GM18868 (cell line): ENCODE measurements around the gene NNMT.
A peak's percentile ranks its signal among the peaks of the same experiment; 100 is the strongest.
"Not testable (repeated sequence)": the region's sequence is repeated elsewhere in the genome, so short reads cannot be mapped to it uniquely, and the experiment has no call there.

ENCODE experiments used
- ATAC-seq: cut with Tn5 transposase; IDR thresholded peaks from one replicate; pipeline ENCODE4 v1.9.1; 2021; ENCODE audit warnings: mild to moderate bottlenecking, moderate library complexity; ENCODE audit not compliant: unreplicated experiment

The NNMT gene

DNA sequence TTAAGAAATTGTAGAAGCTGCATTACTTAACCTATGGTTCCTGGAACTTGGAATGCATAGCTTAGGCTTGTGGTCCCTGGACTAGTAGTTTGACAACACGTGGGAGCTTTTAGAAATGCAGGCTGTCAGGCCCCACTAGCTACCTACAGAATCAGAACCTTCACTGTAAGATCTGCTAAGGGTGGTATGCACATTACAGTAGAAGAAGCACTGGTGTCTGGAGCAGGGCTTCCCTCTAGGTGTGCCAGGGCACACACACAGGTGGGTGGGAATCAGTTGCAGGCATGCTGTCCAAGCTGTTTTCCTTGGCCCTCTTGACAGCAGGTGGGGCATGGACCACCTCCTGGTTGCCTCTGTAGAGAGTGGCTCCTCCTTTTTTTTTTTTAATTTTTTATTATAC is 8.8 kb downstream of the NNMT start:
- ATAC-seq = no peak

DNA sequence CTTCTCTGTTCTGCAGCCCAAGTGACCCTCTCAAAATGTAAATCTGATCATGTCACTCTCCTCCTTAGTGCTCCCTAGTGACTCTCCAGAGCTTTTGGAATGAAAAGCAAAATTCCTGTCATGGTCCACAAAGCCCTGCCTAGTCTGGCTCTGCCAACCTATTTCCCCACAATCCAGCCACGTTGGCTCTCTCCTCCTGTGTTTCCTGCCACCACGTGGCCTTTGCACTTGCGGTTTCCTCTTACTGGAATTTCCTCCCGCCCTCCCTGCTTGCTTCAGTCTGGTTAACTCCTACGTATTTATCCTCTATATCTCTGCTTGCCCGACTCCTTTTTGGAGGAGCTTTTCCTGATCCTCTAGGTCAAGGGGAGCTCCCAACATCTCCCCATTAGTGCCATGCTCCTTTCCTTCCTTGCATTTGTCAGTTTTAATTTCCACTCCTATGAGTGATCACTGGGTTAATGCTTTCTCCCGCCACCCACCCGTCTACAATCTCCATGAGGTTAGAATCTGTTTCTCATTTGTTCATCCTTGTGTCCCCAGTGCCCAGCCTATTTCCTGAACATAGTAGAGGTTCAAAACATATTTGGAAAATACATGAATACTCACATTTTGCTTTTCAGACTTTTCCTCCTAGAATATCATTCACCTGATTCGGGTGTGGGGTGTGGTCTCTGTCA is 11.5 kb downstream of the NNMT start:
- ATAC-seq = no peak

DNA sequence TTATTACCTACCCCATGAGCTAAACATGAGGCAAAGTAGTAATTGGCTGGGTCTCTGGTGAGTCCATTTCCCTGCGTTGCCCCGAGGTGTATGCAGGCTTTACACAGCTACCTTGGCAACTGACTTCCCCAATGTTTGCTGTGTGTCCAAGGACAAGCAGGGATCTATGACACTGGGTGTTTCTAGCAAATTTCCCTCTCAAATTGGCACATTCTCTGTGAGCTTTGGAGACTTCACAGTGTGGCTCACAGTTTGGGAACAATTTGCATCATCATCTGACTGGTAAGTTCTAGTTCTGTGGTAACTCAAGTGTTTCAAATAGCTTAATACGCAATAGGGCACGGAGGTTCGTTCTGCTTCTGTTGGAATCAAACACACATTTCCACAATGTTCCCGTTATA is 12.5 kb downstream of the NNMT start:
- no peak for ATAC-seq

DNA sequence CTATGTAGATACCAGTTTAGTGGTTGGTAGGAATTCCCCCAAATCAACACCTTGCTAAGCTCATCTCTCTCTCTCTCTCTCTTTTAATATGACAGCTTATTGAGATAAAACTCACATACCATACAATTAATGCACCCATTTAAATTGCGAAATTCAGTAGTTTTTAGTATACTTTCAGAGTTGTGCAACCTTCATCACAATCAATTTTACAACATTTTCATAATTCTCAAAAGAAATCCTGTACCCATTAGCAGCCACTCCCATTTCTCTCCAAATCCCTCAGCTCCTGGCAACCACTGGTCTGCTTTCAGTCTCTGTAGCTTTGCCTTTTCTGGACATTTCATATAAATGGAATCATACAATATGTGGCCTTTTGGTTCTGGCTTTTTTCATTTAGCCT is 13.3 kb downstream of the NNMT start:
- no peak for ATAC-seq

DNA sequence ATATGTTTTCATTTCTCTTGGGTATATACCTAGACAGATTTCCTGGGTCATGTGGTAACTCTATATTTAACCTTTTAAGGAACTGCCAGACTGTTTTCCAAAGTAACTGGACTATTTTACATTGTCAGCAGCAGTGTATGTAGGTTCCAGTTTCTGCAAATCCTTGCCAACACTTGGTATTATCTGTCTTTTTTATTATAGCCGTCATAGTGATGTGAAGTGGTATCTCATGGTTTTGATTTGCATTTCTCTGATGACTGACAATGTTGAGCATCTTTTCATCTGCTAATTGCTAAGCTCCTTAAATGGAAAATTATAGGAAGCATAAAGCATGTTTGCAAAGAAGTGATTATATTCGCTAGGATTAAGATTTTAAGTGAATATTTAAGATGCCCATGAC is 13.9 kb downstream of the NNMT start:
- no peak for ATAC-seq

DNA sequence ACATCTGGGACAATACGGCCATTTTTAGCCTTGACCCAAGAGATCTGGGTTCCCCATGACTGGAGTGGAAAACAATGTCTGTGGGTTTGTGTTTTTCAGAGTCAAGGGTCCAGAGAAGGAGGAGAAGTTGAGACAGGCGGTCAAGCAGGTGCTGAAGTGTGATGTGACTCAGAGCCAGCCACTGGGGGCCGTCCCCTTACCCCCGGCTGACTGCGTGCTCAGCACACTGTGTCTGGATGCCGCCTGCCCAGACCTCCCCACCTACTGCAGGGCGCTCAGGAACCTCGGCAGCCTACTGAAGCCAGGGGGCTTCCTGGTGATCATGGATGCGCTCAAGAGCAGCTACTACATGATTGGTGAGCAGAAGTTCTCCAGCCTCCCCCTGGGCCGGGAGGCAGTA is 15.7 kb downstream of the NNMT start:
- no peak for ATAC-seq

DNA sequence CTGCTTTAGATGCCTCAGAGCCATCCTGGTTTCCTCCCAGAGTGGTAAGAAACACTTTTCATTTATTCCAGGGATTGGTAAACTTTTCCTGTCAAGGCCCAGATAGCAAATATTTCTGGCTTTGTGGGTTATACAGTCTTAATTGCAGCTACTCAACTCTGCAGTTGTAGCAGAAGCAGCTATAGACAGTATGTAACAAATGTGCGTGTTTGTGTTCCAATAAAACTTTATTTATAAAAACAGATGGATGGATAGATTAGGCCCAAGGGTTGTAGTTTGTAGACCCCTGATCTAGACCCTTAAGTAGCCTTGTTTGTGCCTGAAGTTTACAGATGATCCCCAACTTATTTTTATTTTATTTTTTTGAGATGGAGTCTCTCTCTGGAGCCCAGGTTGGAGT is 17.9 kb downstream of the NNMT start:
- ATAC-seq = no peak

DNA sequence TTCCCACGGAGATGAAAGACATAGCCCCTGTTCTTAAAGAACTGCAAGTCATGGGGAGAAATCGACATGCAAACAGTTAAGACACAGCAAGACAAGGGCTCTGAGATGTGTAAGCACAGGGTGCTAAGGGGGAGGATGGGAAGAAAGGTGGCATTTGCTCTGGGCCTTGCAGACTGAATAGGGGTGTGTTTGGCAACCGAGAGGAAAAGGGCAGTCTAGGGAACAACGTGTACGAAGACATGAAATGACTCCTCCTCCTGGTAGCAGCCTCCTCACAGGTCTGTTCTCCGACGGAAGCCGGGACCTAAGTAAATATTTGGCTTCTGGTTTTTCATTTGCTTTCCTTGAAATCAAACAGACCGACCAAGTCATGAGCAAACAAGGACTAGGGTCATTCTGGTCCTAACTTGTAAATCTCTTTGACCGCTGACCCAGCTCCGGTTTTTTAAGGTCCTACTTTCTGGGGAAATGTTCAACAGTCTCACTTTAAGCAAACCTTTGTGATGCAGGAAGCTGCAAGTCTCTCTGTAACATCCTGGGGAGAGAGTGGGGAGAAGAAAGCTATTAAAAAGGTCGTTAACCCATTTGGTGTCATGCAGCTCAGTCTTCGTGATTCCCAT is 19.7 kb downstream of the NNMT start:
- no peak for ATAC-seq

DNA sequence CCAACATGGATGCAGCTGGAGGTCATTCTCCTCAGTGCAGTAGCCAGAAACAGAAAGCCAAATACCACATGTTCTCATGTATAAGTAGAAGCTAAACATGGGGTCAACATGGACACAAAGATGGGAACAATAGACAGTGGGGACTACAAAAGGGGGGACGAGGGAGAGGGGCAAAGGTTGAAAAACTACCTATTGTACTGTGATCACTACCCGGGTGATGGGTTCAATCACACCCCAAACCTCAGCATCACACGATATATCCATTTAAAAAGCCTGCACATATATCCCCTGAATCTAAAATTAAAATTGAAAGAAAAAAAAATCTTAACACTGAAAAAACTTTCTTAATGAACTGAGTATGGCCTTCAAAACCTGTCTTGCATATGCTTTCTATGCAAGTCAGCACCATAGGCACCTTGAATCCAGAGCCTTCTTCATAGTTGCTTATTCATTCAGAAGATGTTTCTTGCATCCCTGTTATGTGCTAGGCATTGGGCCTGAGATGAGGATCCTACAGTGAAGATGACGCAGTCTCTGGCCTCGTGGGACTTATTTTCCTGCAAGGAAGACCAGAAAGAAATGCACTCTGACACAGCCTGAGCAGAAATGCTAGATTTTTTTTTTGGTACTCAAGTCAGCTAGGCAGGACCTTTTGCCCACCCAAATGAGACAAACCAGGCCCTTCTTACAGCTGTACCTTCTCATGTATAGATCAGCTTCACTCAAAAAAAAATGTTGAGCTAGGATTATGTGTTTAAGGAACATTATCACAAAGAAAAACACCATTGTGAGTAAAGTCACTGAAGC is 21.0 kb downstream of the NNMT start:
- ATAC-seq = no peak

DNA sequence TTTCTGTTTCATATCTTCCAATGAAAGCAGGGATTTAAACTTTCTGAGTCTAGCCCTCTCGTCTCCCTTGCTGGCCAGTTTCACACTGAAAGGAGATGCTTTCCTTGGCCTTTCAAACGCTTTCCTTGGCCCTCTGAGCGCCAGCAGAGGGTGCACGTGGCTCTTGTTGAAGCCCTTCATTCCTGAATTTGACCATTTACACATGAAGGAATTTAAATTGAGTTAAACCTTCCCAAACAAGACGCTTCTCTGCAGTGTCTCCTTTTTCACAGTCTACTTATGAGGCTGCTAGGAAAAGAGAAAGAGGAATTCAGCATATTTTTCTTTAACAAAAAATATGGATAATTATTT is 21.6 kb downstream of the NNMT start:
- no peak for ATAC-seq

DNA sequence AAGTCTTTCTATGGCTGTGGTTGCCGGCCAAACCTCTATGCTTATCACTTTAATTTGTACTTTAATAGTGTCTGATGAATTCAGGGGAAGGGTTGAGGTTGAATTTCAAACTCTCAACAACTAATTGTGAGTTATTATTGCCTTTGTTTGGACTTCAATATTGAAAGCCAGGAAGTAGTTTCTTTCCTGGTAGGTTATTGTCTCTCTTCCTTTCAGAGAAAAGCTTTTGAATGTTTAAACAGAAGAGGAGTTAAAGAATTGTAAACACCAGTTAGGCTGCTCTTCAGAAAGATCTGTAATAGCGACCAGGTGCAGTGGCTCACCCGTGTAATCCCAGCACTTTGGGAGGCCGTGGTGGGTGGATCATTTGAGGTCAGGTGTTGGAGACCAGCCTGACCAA is 22.2 kb downstream of the NNMT start:
- ATAC-seq = no peak

DNA sequence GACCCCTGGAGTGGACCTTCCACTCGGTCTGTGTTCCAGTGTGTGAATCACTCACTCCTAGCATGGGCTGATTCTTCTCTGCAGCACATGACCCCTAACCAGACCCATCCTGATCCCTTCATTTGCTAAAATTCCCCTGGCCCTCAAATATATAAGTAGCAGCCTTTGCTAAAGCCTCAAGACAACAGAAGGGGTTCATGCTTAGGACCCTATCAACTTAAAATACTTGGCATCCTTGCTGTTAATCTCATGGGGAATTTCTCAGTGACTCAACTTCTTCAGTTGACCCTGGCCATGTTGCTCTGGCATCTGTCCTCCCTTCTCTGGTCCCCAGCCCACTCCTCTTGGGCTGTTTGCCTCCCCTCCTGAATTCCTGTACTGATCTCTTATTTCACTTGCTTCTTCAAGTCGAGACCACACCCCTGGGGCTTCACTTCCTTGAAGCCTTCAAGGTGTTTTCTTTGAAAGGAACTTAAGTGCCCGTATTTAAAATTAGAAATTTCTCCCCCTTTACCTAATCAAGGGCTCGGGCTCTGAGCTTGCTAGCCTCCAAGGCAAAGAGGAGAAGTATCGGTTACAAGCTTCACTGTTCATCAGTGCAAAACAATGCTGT is 23.6 kb downstream of the NNMT start:
- ATAC-seq = no peak

DNA sequence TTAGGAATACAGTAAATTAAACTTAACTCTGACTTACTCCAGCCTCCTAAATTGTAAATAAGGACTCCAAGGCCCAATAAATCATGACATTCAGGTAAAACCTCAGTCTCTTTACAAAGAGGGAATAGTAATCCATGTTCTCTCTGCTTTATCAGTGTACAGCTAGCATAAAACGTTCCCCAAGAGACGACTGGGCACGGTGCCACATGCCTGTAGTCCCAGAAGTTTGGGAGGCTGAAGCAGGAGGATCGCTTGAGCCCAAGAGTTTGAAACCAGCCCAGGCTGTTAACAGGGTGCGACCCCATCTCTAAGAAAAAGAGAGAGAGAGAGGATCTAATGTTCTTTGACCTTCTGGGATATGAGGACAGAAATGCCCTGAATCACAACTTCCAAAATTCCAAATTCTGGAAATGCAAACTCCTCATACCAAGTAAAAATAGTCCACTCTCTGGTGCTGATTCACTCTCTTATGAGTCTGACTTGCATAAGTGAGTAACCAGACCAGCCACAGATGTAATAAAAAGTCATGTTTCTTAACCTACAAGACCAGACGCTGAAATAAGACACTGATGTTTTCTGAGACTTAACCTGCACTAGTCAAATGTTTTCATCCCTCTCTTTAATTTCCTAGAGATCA is 25.5 kb downstream of the NNMT start:
- ATAC-seq = no peak

DNA sequence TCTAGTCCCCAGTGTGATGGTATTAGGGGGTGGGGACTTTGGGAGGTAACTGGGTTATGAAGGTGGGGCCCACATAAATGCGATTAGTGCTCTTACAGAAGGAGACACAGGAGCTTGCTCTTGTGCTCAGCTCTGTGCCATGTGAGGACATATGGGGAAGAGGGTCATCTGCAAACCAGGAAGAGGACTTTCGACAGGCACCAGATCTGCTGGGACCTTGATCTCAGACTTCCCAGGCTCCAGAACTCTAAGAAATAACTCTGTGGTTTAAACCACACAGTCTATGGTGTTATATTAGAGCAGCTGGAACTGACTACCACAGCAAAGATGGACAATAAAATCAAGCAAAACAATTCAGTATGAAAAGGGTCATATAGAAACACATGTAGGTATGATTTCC is 26.7 kb downstream of the NNMT start:
- ATAC-seq = no peak

DNA sequence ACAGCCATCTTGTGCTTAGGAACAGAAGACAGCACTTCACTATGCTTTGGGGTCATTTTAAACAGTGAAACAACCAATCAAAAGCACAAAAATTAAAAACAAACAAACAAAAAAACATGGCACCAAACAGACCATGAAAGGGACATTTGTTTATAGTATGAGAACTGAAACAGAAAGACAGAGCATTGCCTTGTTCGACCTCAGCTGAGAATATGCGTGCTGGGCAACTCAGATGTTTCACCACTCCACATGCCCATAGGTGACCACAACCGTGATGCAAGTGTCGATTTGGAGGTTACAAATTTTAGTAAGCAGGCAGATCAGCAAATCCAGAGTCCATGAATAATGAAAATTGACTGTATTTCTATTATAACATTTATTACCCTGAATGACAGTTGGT is 30.0 kb downstream of the NNMT start:
- no peak for ATAC-seq

DNA sequence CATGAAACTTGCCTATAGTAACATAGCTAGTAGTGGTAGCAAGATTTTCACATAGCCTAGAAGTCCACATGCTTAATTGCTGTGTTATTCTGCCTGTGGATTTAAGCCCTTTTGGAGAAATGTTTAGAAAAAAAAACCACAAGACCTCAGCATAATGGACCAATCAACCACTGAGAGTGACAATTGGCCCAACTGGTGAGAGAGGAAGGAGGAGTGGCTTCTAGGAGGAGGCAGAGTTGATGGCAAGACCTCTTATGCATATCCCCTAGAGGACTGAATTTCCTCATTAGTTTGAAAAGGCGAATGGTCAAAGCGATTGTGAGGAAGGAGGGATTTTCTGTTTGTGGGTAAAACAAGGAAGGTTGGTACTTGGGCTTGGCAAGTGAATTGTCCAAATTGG is 30.6 kb downstream of the NNMT start:
- ATAC-seq = no peak

DNA sequence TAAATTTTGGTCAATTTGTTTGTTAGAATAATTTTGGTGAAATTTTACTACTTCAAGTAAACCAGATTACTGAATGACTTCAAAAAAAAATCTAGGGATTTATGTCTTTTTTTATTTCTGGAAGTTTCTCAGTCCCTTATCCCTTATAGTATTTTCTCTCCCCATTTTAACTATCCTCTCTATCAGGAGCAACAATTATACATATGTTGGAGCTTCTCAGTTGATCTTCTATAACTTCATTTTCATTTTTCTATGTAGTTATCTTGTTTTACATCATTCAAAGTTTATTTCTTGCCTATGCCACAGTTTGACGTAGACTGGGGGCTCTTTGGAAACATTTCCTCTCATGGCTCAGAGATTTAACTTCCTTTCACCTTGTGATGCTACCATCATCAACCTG is 34.2 kb downstream of the NNMT start:
- ATAC-seq = no peak

DNA sequence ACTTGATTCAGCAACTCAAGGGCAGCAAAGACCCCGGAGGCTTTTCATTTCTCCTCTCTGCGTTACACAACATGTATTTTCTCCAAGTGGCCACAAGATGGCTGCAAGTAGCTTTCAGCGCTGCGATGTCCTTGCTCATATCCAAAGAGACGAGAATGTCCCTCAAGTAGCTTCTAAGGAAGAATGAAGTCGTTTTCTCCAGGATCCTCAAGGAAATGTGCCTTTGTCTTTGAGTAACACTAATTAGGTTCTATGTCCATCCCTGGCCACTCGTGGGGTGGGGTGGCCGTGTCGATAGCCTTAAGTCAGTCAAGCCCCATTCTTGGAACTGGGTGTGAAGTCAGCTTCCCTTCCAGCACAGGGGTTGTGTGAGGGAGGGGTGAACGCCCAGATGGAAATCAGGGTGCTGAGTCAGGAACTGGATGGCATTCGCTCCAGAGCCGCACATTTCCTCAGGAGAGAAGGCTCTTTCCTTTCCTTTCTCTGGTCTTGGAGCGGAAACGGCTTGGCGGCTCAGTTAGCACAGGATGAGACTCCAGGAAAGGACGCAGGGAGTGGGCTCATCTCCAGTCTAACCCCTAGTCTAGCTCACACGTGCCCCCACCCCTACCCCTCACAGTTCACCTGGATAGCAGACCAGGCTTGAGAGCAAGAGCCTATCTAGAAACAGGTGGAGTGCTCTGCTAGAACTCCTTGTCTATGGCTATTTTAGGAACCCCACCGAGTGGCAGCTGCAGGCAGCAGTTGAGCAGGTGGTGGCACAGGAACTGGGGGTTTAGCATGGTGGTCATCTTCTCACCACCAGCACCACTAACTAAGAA is 44.3 kb downstream of the NNMT start:
- ATAC-seq = peak; percentile 64

DNA sequence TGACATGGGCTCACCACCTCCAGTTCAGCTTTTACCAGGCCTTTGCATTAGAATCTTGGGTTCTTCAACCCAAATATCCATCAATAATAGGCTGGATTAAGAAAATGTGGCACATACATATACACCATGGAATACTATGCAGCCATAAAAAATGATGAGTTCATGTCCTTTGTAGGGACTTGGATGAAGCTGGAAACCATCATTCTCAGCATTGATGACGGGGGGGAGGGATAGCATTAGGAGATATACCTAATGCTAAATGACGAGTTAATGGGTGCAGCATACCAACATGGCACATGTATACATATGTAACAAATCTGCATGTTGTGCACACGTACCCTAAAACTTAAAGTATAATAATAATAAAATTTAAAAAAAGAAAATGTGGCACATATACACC is 45.5 kb downstream of the NNMT start:
- ATAC-seq = not testable (repeated sequence)

DNA sequence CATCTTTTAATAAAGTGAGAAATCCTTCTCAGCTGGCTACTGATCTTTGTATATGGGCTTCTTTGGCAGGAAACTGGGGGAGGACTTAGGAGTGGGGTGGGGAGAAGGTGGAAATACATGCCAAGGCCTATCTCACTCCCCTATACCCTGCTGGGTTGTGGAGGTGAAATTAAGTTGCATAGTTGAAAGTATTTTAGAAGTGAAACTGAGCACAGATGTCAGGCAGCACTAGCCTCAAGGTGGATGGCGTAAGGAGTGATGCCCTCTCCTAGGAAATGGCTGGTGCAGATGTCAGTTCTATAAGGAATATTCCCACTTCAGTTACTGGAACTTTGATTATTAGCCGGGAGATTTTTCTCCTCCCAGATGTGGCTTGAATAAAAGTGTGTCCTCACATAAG is 46.3 kb downstream of the NNMT start:
- ATAC-seq = no peak

DNA sequence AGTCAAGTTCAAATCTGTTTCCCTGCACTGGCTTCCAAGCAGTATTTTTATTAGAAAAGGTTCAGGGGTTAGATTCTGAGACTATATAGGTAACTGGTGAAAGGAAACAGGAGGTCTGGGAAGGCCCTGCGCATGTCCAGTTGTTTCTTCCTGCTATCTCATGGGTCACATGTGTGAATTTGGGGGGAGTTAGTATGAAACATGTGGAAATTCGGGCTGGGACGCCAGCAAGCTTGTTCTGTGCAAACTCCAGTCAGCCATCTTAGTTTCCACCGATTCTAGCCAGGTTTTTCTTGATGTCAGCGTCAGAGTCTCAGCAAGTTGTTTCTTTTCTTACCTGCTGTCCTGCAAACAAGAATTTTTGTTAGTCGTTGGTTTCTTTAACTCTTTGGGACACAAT is 46.8 kb downstream of the NNMT start:
- no peak for ATAC-seq
